Measurements from ENCODE around the gene JDP2.

GRCh38 chr14:75431827-75432226, 4.0 kb downstream of the JDP2 start:
- TF ChIP-seq CTCF (IDR thresholded peaks at IDR 0.05) (no peak), POLR2A (IDR thresholded peaks at IDR 0.05) (no peak)
